ENCODE measurements around the gene KLHL26.

The KLHL26 gene

GRCh38 chr19:18611327-18612050, 25.3 kb upstream of the KLHL26 start (continued):
- no peak for TF ChIP-seq ZNF280D (tag by site-specific recombination; IDR thresholded peaks at IDR 0.05)
- TF ChIP-seq PRDM6 (tag by site-specific recombination; IDR thresholded peaks at IDR 0.05) = no peak
- no peak for TF ChIP-seq ZNF248 (tag by site-specific recombination; IDR thresholded peaks at IDR 0.05)
- TF ChIP-seq KLF7 (tag by site-specific recombination; IDR thresholded peaks at IDR 0.05; ENCODE audit: borderline replicate concordance) = no peak; the same call in 1 of the 2 replicates
- no peak for TF ChIP-seq ZNF660 (tag by site-specific recombination; IDR thresholded peaks at IDR 0.05)
- TF ChIP-seq ZNF843 (tag by site-specific recombination; IDR thresholded peaks at IDR 0.05) = no peak
- TF ChIP-seq ZNF398 (tag by site-specific recombination; IDR thresholded peaks at IDR 0.05) = peak; percentile 80
- TF ChIP-seq ZBTB26 (tag by site-specific recombination; optimal IDR thresholded peaks at IDR 0.05) = peak; percentile 38
- no peak for TF ChIP-seq ZBTB7A (tag by site-specific recombination; IDR thresholded peaks at IDR 0.05; ENCODE audit: low read depth)
- TF ChIP-seq ZNF157 (tag by site-specific recombination; IDR thresholded peaks at IDR 0.05) = no peak
- TF ChIP-seq BCL6B (tag by site-specific recombination; IDR thresholded peaks at IDR 0.05) = no peak
- TF ChIP-seq ZNF449 (tag by site-specific recombination; IDR thresholded peaks at IDR 0.05) = no peak
- no peak for TF ChIP-seq ZNF132 (tag by site-specific recombination; IDR thresholded peaks at IDR 0.05; ENCODE audit: borderline replicate concordance)
- no peak for TF ChIP-seq MZF1 (tag by site-specific recombination; IDR thresholded peaks at IDR 0.05; ENCODE audit: borderline replicate concordance)
- peak; percentile 74 for TF ChIP-seq ZIC2 (tag by site-specific recombination; IDR thresholded peaks at IDR 0.05)
- TF ChIP-seq ZNF544 (tag by site-specific recombination; IDR thresholded peaks at IDR 0.05) = no peak
- no peak for TF ChIP-seq ZNF391 (tag by site-specific recombination; IDR thresholded peaks at IDR 0.05; ENCODE audit: borderline replicate concordance, low read depth)
- TF ChIP-seq ZNF830 (tag by site-specific recombination; IDR thresholded peaks at IDR 0.05; ENCODE audit: low read depth) = no peak
- no peak for TF ChIP-seq ZNF785 (tag by site-specific recombination; IDR thresholded peaks at IDR 0.05)
- peak; percentile 19; the same call in 1 of the 2 replicates for TF ChIP-seq ZNF600 (tag by site-specific recombination; IDR thresholded peaks at IDR 0.05)
- peak; percentile 66 for TF ChIP-seq GLIS2 (tag by site-specific recombination; IDR thresholded peaks at IDR 0.05)
- no peak for TF ChIP-seq ZSCAN5A (tag by site-specific recombination; IDR thresholded peaks at IDR 0.05)
- TF ChIP-seq ZNF26 (tag by site-specific recombination; IDR thresholded peaks at IDR 0.05) = no peak
- TF ChIP-seq ZNF140 (tag by site-specific recombination; IDR thresholded peaks at IDR 0.05) = no peak
- TF ChIP-seq ZNF10 (tag by site-specific recombination; IDR thresholded peaks at IDR 0.05) = peak; percentile 70; the same call in 1 of the 2 replicates

All from HEK293 (cell line).